Measurements from ENCODE around the gene RHOD.
A peak's percentile ranks its signal among the peaks of the same experiment; 100 is the strongest.

The RHOD gene

DNA sequence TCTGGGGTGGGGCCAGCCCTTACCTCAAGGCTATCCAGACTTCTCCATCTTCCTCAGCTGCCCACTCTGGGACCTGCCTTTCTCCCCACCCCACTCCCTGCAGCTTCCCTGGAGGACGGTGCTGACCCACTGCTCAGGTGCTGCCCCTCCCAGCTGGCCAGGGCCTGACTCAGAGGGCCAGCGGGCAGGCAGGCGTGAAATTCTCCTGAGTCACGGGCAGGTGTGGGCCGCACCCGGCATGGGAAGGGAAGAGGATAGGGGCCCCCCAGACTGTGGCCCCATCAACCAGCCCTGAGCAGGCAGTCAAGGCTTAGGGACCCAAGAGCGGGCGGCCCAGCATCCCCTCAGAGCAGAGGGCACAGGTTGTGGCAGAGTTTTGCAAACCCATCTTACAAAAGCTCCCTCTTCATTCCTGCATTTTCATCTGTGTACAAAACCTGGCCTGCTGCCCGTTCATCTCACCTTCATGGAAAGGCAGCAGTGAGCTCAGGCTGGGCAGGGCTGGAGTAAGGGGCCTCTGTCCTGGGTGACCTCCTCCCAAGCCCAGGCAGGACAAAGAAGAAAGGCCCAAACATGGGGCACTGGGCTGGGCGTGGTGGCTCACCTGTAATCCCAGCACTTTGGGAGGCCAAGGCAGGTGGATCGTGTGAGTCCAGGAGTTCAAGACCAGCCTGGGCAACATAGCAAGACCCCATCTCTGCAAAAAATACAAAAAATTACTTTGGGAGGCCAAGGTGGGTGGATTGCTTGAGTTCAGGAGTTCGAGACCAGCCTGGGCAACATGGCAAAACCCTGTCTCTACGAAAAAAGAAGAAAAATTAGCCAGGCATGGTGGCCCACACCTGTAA, 6.1 kb downstream of the RHOD start:
- no peak for DNase-seq (ENCODE audit: low spot score)

- DNase-seq (ENCODE audit: low spot score) = no peak
Measured at GRCh38 chr11:67066333-67066709, 9.7 kb downstream of the RHOD start.

GRCh38 chr11:67071420-67072284, 15.0 kb downstream of the RHOD start:
- DNase-seq (ENCODE audit: low spot score) = peak; percentile 63

DNA sequence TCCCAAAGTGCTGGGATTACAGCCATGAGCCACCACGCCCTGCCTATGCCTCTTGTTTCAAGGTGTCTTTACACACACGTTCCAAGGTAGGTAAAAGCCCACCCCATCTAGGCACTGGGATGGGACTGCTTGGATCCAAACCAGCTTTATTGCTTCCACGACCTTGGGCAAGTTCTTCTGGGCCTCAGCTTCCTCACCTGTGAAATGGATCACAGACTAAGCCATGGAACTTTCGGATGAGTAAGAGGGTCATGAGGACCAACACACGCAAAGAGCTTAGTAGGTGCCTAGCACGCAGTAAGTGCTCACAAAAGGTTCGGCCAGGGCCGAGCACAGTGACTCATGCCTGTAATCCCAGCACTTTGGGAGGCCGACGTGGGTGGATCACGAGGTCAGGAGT, 15.6 kb downstream of the RHOD start:
- DNase-seq (ENCODE audit: low spot score) = no peak

DNA sequence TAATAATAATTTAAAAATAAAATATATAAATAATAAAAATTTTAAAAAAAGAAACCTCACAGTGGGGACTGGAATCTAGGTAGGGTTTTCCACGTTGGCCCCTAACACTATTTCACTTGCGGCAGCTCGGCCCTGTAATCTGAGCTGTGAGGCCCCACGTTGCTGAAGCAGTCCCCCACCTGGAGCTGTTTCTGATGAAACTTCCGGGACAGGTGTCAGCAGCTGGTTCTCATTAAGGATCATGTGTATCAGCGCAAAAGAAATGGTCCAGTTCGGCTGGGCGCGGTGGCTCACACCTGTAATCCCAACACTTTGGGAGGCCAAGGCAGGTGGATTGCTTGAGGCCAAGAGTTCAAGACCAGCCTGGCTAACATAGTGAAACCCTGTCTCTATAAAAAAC, 17.3 kb downstream of the RHOD start:
- no peak for DNase-seq (ENCODE audit: low spot score)

DNA sequence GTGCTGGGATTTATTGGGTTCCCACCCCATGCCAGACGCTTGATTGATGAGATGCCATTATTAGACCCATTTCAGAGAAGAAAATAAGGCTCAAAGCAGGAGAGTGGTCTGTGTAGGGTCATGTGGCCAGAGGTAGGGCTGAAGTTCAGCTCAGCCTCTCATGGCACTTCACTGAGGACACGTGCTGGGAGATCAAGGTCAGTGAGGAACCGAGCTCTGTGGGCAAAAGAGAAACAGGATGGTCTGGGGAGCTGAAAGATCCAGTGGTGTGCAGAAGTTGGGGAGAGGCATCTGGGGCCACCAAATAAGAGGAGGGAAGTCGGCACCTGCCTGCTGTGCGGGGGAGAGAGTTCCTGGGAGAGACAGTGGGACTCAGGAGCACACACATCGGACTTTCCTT, 19.6 kb downstream of the RHOD start:
- no peak for DNase-seq (ENCODE audit: low spot score)

GRCh38 chr11:67079065-67079705, 22.5 kb downstream of the RHOD start:
- no peak for DNase-seq (ENCODE audit: low spot score)

- DNase-seq (ENCODE audit: low spot score) = no peak
Measured at GRCh38 chr11:67082071-67082791, 25.6 kb downstream of the RHOD start.

- no peak for DNase-seq (ENCODE audit: low spot score)
Measured at GRCh38 chr11:67083786-67084366, 27.2 kb downstream of the RHOD start.

GRCh38 chr11:67085617-67086016, 29.0 kb downstream of the RHOD start:
- no peak for DNase-seq (ENCODE audit: low spot score)

DNA sequence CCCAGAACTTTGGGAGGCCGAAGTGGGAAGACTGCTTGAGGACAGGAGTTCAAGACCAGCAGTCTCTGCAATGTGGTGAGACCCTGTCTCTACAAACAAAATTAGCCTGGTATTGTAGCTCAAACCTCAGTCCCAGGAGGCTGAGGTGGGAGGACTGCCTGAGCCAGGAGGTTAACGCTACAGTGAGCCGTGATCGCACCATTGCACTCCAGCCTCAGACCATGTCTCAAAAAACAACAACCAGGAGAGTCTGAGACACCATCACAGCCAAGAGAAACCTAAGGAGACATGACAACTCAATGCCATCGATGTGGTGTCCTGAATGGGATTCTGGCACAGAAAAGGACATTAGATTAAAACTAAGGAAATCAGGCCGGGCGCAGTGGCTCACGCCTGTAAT, 34.1 kb downstream of the RHOD start:
- no peak for DNase-seq (ENCODE audit: low spot score)

DNA sequence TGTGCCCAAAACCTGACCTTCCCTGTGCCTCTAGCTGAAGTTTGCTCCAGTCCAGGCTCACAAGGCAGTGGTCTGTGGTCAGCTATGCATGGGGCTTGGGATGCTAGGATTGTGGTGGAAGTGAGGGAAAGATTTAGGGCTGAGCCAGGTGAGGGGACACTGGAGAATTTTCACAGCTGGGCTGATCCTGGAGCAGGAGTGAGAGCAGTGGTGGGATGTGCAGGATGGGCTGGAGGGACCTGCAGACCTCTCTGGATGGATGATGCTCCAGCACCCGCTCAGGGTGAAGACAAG, 38.5 kb downstream of the RHOD start:
- no peak for DNase-seq (ENCODE audit: low spot score)

DNA sequence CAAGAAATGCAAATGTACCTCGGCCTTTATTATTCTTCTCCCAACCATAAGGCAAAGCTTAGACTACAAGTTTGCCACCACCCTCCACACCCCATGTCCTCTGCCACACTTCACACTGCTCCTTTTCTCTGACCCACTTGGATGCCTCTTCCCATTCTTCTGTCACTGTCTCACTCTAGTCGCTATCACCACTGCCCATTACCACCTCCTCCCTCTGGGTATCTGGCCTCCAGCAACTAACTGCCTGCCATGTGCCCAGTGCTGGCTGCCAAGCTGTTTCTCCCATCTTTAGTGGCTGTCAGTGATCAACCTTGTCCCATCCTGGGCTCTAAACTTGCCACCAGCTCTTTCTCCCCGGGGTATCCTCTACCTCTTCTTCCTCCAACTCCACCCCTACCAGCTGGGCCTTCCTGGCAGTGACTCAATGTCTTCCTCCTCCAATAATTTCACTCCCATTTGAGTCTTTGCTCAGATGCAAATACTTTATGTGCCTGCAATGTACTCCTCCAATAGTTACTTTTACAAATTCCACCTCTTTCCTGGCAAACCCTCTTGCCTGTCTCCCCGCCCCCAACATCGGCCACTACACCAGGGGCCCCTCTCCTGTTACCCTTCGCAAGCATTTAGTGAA, 42.3 kb downstream of the RHOD start:
- DNase-seq (ENCODE audit: low spot score) = no peak

GRCh38 chr11:67099831-67100324, 43.2 kb downstream of the RHOD start:
- no peak for DNase-seq (ENCODE audit: low spot score)

- DNase-seq (ENCODE audit: low spot score) = no peak
Measured at GRCh38 chr11:67102664-67103063, 46.0 kb downstream of the RHOD start.

DNA sequence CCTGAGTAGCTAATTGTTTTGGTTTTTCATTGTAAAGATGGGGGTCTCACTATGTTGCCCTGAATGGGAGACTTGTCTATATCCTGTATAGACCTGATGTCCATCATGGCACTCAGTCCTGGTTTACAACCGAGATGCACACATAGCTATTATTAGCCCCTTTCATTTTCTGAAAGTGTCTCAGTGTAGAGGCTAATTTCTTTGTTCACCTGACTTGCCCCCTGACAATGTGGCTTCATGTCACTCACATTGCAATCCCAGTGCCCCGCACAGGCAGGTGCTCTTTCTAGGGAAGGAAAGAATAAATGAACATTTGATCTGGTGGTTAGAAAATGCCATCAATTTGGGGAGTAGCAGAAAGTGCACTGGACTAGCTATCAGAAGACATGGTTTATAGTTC, 49.3 kb downstream of the RHOD start:
- DNase-seq (ENCODE audit: low spot score) = no peak

DNA sequence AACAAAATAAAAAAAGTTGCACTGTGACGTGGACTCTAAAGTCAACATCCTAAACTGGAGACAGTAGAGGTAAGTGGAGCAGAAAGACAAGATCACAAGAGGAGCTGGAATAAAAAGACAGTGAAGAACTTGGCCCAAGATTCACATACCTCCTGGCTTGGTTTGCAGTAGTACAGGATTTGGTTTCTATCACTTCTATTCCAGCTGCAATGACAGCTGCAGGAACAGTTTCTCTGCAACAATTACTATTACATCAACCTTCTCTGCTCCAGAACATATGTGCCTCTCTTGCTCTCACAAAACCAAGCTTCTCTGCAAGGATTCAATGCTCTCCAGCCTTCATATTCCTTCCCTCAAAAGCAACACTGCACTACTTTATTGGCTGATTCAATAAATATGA, 54.6 kb downstream of the RHOD start:
- DNase-seq (ENCODE audit: low spot score) = no peak

DNA sequence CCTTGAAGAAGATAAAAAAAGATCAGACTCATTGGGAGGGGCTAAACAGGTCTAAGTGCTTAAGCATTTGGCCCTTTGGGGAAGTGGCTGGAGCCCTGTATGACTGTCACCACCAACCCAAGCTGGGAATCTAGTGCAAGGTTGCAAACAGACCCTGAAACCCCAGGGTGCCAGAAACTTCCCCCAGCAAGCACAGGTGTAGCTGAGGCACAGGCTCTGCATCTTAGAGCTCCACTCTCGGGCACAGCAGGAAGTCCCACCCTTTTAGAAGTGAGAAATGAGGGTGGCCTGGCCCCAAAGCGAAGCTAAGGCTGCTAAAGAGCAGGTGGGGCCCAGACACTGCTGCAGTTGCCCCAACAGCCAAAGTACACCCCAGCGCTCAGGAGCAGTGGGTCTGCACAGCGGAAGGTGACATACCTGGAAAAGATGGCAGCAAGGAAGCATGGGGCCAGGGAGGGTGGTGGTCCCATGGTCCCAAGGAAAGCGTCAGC, 56.6 kb downstream of the RHOD start:
- DNase-seq (ENCODE audit: low spot score) = peak; percentile 9

DNA sequence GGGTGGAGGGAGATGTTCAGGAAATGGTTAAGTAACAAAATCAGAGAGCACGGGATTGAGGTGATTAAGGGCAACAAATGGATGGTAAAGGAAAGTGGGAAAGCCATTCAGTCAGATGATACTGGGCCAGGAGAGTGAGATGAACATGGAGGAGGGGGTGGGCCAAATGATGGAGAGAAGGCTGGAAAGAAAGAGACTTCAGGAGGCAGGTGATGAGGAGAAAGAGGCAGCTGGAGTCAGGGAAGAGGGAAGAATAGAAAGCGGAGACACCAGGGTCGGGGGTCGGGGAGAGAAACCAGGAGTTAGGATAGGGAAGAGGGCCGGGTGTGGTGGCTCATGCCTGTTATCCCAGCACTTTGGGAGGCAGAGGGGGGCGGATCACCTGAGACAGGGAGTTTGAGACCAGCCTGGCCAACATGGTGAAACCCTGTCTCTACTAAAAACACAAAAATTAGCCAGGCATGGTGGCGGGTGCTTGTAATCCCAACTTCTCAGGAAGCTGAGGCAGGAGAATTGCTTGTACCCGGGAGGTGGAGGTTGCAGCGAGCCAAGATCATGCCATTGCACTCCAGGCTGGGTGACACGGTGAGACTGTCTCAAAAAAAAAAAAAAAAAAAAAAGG, 57.7 kb downstream of the RHOD start:
- no peak for DNase-seq (ENCODE audit: low spot score)

DNA sequence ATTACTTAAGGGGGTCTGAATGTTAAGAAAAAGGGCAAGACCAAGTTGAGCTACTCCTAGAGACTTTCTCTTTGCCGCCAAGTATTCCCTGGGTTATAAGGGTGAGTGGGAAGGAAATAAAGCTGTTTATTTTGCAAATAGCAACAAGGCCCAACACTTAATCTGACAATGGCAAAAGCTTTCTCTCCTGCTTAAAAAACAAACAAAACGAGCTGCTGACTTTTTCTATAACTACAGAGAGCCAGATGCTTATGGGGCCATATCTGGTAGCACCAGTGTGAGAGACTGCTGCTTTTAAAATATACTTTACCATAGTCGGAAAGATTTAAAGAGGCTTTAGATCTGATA, 60.1 kb downstream of the RHOD start:
- no peak for DNase-seq (ENCODE audit: low spot score)

DNA sequence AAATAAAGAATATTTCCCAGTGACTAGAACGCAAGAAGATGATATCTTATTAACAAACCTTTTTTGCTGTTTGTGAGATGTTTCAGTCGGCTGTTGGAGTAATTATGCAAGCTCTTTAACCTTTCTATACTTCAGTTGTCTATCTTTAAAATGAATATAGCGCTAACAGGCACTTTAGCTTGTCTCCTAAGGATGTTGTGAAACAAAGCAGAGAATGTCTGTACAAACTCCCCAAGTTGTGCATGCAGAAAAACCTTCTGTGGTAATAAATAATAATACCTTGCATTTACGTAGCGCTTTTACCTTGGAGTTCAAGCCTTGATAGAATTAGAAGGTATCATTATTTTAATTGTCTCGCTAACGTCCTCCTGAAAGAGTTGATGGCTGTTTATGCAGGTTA, 60.5 kb downstream of the RHOD start:
- DNase-seq (ENCODE audit: low spot score) = no peak
